Neural progenitor cell (in vitro differentiated cells): ENCODE data around the gene TBCD.

Source experiments
- CTCF ChIP-seq: fragments of 200-600 bp; sonication (generic); IDR thresholded peaks from 2 replicates; pipeline ENCODE4 v1.5.1; 2017; ENCODE audit warnings: antibody characterized with exemption, mild to moderate bottlenecking
- EZH2 ChIP-seq: fragments of 200-600 bp; sonication (generic); IDR thresholded peaks from 2 replicates; pipeline ENCODE4 v1.6.1; 2017; ENCODE audit warnings: antibody characterized with exemption, mild to moderate bottlenecking, moderate library complexity
- EZH2phosphoT487 ChIP-seq: fragments of 200-600 bp; sonication (generic); IDR thresholded peaks from 2 replicates; pipeline ENCODE4 v1.6.1; 2017; ENCODE audit warnings: antibody characterized with exemption

- TF ChIP-seq CTCF (no peak), EZH2 (no peak), EZH2phosphoT487 (no peak)
Observed at GRCh38 chr17:82828875-82829487, 77.1 kb downstream of the TBCD start.
